ENCODE results near the gene SNTB2. TPM values are rescaled to one million over a fixed set of nuclear protein-coding genes. Genes with fewer than 3 reads are reported as not detected.

The SNTB2 gene
- total RNA-seq, 4 donors from 2014 or later = 39.1 to 137 (median 43.0) TPM

GRCh38 chr16:69322343-69322742, 135.4 kb downstream of the SNTB2 start:
- Histone ChIP-seq H3K27me3 (no peaks in the 10 kb centered on the region), H3K36me3 (peaks cover 0 to 100% of the 10 kb centered on the region in 2 donors), H3K4me3 (no peak overlapping the region), H3K27ac (no peak overlapping the region), H3K9me3 (no peaks in the 10 kb centered on the region), H3K4me1 (peaks cover 0 to 31% (median 2%) of the 10 kb centered on the region in 3 donors)
- no peak for TF ChIP-seq POLR2AphosphoS5 (IDR thresholded peaks at IDR 0.05)
- TF ChIP-seq POLR2A (IDR thresholded peaks at IDR 0.05) = no peak
- TF ChIP-seq CTCF (IDR thresholded peaks at IDR 0.05) = no peak
- no peak for TF ChIP-seq EP300 (IDR thresholded peaks at IDR 0.05)
- ATAC-seq = no peak
- 77 to 81% methylated on average over 3 to 4 of the region's 7 CpGs for WGBS, 2 donors (ENCODE audit: low coverage in 1 of 2)

- H3K27ac ChIP-seq = no peak overlapping the region
- WGBS, 2 donors (ENCODE audit: low coverage in 1 of 2) = 40 to 60% methylated on average over 1 of the region's 14 CpGs
- H3K36me3 ChIP-seq = peaks cover 0 to 96% of the 10 kb centered on the region in 2 donors
Observed at GRCh38 chr16:69323415-69323814, 136.5 kb downstream of the SNTB2 start.

GRCh38 chr16:69324013-69324531, 137.1 kb downstream of the SNTB2 start:
- Histone ChIP-seq H3K9me3 (no peaks in the 10 kb centered on the region), H3K4me3 (no peak overlapping the region), H3K27ac (peak overlapping the region in 1 of 4 donors; percentile 6), H3K36me3 (peaks cover 0 to 92% of the 10 kb centered on the region in 2 donors), H3K4me1 (peaks cover 0 to 48% (median 4%) of the 10 kb centered on the region in 3 donors), H3K27me3 (no peaks in the 10 kb centered on the region)
- 31 to 73% methylated on average over 2 of the region's 8 CpGs for WGBS, 2 donors (ENCODE audit: low coverage in 1 of 2)
- ATAC-seq = no peak
- TF ChIP-seq POLR2AphosphoS5 (IDR thresholded peaks at IDR 0.05) (no peak), CTCF (IDR thresholded peaks at IDR 0.05) (no peak), POLR2A (IDR thresholded peaks at IDR 0.05) (no peak), EP300 (IDR thresholded peaks at IDR 0.05) (no peak)

More at GRCh38 chr16:69323415-69323814, 136.5 kb downstream of the SNTB2 start:
- no peak for TF ChIP-seq POLR2AphosphoS5 (IDR thresholded peaks at IDR 0.05)
- no peak for TF ChIP-seq EP300 (IDR thresholded peaks at IDR 0.05)
- TF ChIP-seq CTCF (IDR thresholded peaks at IDR 0.05) = no peak
- TF ChIP-seq POLR2A (IDR thresholded peaks at IDR 0.05) = no peak
- Histone ChIP-seq H3K4me1 (peaks cover 0 to 42% (median 4%) of the 10 kb centered on the region in 3 donors), H3K4me3 (no peak overlapping the region), H3K27me3 (no peaks in the 10 kb centered on the region), H3K9me3 (no peaks in the 10 kb centered on the region)
- no peak for ATAC-seq

- no peak overlapping the region for H3K27ac ChIP-seq
- TF ChIP-seq CTCF (IDR thresholded peaks at IDR 0.05) = no peak
- no peaks in the 10 kb centered on the region for H3K27me3 ChIP-seq
- H3K36me3 ChIP-seq = peaks cover 0 to 86% of the 10 kb centered on the region in 2 donors
- H3K4me1 ChIP-seq = peaks cover 0 to 55% (median 8%) of the 10 kb centered on the region in 3 donors
- WGBS, 2 donors (ENCODE audit: low coverage in 1 of 2) = 81% methylated on average over 7 to 9 of the region's 10 CpGs
- H3K9me3 ChIP-seq = no peaks in the 10 kb centered on the region
- no peak overlapping the region for H3K4me3 ChIP-seq
- no peak for ATAC-seq
Observed at GRCh38 chr16:69324585-69325253, 137.8 kb downstream of the SNTB2 start.

- no peak for ATAC-seq
- Histone ChIP-seq H3K27ac (no peak overlapping the region), H3K36me3 (peaks cover 0 to 75% of the 10 kb centered on the region in 2 donors), H3K4me1 (peaks cover 0 to 58% (median 9%) of the 10 kb centered on the region in 3 donors), H3K9me3 (no peaks in the 10 kb centered on the region), H3K4me3 (no peak overlapping the region), H3K27me3 (no peaks in the 10 kb centered on the region)
- 93% methylated on average over 2 of the region's 6 CpGs; no CpG with 5 or more reads in 1 of the 2 donors for WGBS, 2 donors (ENCODE audit: low coverage in 1 of 2)
- TF ChIP-seq POLR2A (IDR thresholded peaks at IDR 0.05) (no peak), EP300 (IDR thresholded peaks at IDR 0.05) (no peak), CTCF (IDR thresholded peaks at IDR 0.05) (no peak), POLR2AphosphoS5 (IDR thresholded peaks at IDR 0.05) (no peak)
Observed at GRCh38 chr16:69325784-69326171, 138.8 kb downstream of the SNTB2 start.
